AG09309 (cell line): Measurements from ENCODE around the gene GOSR1.
"Not testable (repeated sequence)": the region's sequence is repeated elsewhere in the genome, so short reads cannot be mapped to it uniquely, and the experiment has no call there.

Experiments
- DNase-seq: peaks from one replicate; pipeline ENCODE4 v3.0.0-alpha.2; 2010; ENCODE audit warnings: low read depth
- H3K4me3 ChIP-seq: 2 replicates; pipeline ENCODE4 v1.5.1; 2011; ENCODE audit warnings: mild to moderate bottlenecking, low read depth, low read length, moderate library complexity; ENCODE audit not compliant: control insufficient read depth
- TF ChIP-seq, protein P1 (sequence below): IDR thresholded peaks from 2 replicates; pipeline ENCODE4 v1.5.1; 2011; ENCODE audit warnings: mild to moderate bottlenecking, low read depth, low read length, inconsistent platforms; ENCODE audit not compliant: insufficient read depth, control insufficient read depth; ENCODE audit errors: missing control alignments

GOSR1 gene

DNA sequence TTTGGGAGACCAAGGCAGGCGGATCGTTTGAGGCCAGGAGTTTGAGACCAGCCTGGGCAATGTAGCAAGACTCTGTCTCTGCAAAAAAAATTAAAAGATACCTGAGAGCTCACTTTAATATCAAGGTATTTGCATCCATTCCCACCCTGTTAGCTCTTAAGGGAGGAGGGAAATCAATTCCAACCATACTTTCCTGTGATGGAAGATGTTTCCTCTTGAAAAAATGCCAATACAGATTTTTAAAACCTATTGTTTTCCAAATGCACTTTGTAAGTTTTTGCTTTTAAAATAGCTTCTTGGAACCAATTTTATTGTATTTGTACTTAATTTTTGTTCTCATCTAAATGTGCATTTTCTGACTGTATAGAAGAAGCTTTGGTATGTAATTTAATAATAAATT is 49.2 kb downstream of the GOSR1 start:
- no peak for DNase-seq
- TF ChIP-seq, protein P1, sequence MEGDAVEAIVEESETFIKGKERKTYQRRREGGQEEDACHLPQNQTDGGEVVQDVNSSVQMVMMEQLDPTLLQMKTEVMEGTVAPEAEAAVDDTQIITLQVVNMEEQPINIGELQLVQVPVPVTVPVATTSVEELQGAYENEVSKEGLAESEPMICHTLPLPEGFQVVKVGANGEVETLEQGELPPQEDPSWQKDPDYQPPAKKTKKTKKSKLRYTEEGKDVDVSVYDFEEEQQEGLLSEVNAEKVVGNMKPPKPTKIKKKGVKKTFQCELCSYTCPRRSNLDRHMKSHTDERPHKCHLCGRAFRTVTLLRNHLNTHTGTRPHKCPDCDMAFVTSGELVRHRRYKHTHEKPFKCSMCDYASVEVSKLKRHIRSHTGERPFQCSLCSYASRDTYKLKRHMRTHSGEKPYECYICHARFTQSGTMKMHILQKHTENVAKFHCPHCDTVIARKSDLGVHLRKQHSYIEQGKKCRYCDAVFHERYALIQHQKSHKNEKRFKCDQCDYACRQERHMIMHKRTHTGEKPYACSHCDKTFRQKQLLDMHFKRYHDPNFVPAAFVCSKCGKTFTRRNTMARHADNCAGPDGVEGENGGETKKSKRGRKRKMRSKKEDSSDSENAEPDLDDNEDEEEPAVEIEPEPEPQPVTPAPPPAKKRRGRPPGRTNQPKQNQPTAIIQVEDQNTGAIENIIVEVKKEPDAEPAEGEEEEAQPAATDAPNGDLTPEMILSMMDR, result no peak
- no peak overlapping the region for H3K4me3 ChIP-seq

DNA sequence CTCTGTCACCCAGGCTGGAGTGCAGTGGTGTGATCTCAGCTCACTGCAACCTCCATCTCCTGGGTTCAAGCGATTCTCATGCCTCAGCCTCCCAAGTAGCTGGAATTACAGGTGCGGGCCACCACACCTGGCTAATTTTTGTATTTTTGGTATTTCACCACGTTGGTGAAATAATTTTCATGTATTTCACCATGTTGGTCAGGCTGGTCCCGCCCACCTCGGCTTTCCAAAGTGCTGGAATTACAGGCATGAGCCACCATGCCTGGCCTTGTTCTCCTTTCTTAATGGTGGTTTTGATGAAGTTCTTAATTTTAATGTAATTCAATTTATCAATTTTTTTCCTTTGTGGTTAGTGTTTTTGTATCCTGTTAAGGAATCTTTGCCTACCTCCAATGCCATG is 51.5 kb downstream of the GOSR1 start:
- not testable (repeated sequence) for DNase-seq, H3K4me3 ChIP-seq

DNA sequence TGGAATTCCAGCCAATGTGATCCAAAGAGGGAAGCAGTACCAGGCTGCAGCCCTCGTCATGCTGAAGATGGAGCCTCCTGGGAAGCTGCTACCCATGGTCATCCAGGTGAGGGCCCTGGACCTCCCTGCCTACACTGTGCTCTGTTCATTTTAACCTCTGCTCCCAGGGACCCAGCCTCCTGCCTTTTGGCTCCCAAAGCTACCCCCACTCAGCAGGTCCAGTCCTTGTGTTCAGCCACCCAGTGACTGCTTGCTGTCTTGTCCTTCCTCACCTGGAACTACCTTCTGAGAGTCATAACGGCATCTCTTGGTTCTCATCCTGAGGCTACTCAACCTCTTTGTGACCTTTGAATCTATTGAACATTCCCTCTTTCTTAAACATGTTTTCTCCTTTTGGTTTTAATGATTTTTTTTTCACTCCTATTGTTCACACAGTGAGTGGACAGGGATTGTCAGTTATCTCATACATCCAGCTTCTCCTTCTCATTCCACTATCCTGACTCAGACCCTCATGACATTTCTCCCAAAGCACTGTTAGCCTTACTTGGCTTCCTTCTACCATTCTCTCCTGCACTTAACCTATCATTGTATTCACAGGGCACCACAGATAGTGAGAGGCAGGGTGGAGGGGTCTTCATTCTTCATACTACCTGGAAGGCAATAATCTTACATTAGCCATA is 53.3 kb downstream of the GOSR1 start:
- no peak for DNase-seq
- TF ChIP-seq, protein P1, result no peak
- H3K4me3 ChIP-seq, result no peak overlapping the region

DNA sequence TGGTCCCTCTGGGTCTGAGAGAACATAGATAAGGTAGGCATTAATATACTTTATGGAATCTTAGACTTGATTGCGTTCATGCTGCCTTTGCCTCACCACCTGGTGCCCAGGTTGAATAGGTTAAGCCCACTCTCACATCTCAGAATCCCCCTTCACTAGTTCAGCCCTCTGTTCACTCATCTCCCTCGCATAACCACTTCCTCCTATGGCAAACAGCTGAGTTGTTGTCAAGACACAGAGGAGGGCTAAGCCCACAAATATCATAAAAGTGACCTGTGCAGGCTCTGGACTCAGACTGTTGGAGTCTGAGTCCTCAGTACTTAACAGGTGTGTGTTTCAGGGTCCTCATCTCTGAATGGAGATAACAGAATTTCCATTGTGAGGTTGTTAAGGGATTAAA is 55.7 kb downstream of the GOSR1 start:
- DNase-seq, result no peak
- no peak overlapping the region for H3K4me3 ChIP-seq
- TF ChIP-seq, protein P1, result no peak

DNA sequence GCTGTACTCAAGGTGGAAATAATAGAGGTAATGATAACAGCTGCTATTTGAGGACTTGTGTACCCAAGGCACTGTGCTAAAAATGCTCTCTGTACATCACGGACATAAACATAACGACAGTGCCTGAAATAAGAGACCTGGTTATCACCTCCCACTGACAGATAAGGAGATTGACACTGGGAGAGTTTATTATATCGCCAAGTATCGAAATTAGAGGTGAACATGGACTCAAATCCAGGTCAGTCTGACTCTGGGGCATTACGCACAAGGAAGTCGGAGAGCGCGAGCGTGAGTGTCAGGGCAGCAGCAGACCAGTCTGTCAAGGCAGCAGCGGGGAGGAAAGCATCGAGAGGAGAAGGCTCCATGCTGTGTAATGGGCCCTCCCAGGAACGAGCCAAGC is 57.1 kb downstream of the GOSR1 start:
- no peak overlapping the region for H3K4me3 ChIP-seq
- TF ChIP-seq, protein P1, result no peak
- no peak for DNase-seq

DNA sequence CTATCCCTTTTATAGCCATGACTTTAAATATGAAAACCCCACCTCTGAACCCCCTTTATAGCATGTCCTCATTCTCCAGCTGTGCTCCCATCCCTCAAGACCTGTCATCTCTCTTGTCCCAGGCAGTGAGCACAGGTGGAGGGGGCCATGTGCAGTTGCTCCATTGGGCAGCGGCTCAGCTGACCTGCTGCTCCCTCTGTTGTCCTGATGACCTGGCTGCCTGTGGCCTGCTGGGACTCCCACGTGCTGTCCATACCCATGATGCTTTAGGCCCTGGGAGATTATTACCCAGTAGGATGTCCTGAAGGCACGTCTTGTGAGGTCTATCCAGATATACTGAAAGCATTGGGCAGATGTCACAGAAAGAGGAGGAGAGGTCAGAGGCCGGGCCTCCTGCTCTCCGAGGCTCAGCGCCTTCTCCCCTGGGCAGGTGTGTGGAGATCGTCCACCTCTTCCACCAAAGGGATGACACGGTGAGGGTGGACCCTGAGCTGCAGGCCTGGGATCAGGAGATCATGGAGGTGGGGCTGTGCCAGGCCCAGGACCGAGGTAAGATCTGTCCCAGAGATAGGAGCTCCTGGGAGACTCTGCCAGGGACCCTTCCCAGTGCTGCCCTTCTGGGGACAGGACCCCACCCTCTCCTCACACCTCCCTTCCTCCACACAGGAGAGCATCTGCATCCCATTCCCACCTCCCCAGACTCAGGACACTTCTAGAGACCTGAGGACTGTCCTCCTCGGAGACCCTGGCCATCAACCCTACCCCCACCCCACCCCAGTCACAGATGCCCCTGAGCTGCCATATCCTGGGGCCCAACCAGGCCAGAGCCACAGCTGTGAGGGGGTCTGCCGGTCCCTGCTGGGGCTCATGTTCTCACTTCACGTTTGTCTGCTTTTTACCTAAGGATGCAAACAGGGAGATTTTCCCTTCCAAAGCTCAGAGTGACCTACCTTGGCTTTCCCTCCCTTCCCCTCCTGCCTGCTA is 58.0 kb downstream of the GOSR1 start:
- TF ChIP-seq, protein P1, result no peak

DNA sequence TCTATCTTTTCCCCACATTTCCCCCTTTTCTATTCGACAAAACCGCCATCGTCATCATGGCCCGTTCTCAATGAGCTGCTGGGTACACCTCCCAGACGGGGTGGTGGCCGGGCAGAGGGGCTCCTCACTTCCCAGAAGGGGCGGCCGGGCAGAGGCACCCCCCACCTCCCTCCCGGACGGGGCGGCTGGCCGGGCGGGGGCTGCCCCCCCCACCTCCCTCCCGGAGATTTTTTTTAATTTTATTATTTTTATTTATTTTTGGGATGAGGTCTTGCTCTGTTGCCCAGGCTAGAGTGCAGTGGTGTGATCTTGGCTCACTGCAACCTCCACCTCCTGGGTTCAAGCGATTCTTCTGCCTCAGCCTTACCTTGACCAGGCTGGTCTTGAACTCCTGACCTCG is 59.6 kb downstream of the GOSR1 start:
- DNase-seq, H3K4me3 ChIP-seq: not testable (repeated sequence)

More for the DNA sequence above, 58.0 kb downstream of the GOSR1 start:
- no peak for DNase-seq
- no peak overlapping the region for H3K4me3 ChIP-seq

DNA sequence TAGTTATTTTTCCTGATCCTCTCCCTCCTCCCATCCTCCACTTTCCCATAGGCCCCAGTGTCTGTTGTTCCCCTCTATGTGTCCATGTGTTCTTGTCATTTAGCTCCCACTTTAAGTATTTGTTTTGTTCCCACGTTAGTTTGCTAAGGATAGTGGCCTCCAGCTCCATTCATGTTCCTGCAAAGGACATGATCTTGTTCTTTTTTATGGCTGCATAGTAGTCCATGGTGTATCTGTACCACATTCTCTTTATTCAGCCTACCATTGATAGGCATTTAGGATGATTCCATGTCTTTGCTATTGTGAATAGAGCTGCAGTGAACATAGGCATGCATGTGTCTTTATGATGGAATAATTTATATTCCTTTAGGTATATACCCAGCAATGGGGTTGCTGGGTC is 60.5 kb downstream of the GOSR1 start:
- not testable (repeated sequence) for H3K4me3 ChIP-seq, DNase-seq
